Epithelial cell of alveolus of lung (primary cell): ENCODE data around the gene PCDHB8. TPM values are rescaled to one million over a fixed set of nuclear protein-coding genes. Genes with fewer than 3 reads are reported as not detected.

Experiments
- total RNA-seq: library from RNA; depleted of rRNA; stranded (reverse); fragments of >200 nt; gene quantifications from 2 replicates; pipeline ENCODE4 v1.2.1, GENCODE V29; 2015

PCDHB8 gene
- not detected in 2 replicates for total RNA-seq

DNA sequence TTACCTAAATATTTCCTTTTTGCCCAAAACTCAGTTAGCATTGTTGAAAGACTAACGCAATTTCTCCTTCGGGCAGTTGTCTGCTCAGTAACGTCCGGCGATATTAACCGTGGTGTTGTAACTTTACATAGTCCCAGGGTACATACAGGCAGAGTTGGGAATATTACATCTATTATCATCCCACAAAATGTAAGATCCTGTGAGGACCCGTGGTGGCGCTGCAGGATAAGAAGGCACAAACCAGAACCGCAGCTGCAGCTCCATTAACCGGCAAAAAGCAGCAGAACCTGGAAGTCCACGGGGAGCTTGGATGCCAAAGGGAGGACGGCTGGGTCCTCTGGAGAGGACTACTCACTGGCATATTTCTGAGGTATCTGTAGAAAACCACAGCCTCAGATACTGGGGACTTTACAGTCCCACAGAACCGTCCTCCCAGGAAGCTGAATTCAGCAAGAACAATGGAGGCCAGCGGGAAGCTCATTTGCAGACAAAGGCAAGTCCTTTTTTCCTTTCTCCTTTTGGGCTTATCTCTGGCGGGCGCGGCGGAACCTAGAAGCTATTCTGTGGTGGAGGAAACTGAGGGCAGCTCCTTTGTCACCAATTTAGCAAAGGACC is at the start of gene PCDHB8:
Gene PCDHB8 (plus strand): TSS at position 214 of the 615 bp plus-strand sequence. CDS start 245 bp downstream, at position 459.

DNA sequence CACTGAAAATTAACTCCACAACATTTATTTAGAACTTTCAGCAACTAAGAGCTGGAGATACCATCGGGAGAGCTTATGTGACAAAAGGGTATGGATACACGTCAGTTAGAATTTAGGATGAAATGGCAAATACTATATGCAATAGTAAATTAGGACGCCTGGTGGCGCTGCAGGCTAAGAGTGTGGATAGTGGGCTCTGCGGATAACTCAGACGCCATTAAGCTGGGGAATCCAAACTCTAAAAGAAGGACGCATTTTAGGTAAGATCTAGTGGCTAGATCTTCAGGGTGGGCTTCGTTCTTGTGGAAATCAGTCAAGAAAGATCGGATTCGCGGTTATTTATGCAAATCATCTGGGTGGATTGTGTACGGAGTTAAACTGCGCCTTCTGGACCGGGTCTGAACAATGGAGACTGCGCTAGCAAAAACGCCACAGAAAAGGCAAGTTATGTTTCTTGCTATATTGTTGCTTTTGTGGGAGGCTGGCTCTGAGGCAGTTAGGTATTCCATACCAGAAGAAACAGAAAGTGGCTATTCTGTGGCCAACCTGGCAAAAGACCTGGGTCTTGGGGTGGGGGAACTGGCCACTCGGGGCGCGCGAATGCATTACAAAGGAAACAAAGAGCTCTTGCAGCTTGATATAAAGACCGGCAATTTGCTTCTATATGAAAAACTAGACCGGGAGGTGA is 42.4 kb upstream of the PCDHB8 start, which contains the start of gene PCDHB5:
Gene PCDHB5 (plus strand): TSS at position 177 of the 688 bp plus-strand sequence. CDS start 229 bp downstream, at position 406.

DNA sequence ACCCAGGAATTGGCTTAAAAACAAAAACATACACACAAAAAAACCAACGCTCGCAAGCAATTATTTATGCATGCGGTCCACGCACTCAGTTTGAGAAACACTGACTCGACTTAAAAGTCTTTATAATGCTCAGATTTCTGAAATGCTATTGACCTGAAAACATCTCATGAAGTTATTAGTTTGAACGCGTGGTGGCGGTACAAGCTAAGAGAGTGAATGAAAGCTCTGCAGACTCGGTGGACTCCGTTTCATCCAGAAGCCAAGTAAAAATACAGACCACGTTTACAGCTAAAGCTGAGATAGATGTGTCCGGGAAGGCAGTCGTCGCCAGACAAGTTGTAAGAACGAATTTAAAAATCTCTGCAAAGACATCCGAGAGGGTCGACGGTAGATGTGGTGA is 27.8 kb upstream of the PCDHB8 start, which contains the start of gene PCDHB6:
Gene PCDHB6 (plus strand): TSS at position 246 of the 400 bp plus-strand sequence. CDS start 201 bp downstream, outside the sequence.

DNA sequence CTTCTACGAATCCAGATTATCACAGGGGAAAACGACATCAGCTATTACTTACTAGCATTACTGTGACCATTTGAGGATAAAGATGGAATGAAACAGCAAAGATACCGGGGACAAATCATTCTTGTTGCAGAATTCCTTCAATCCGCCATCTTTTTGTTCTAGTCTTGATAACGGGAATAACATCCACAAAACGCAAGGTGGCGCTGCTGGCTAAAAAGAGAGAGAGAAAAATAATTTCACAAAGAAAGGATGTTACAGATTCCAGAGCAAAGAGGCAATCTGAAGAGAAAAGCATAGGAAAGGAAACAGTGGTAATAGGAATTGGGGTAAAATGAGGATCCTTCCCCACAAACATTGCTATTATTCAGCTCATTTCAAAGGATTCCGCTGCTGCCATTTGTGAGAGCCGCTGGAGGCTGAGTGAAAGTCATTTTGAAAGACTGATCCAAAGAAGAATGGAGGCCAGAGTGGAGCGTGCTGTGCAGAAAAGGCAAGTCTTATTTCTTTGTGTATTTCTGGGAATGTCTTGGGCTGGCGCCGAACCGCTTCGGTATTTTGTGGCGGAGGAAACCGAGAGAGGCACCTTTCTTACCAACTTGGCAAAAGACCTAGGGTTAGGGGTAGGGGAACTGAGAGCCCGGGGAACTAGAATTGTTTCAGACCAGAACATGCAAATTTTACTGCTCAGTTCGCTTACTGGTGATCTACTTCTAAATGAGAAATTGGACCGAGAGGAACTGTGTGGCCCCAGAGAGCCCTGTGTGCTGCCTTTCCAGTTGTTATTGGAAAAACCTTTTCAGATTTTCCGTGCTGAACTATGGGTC is 5.0 kb upstream of the PCDHB8 start, which contains the start of gene PCDHB7:
Gene PCDHB7 (plus strand): TSS at position 264 of the 824 bp plus-strand sequence. CDS start 192 bp downstream, at position 456.

DNA sequence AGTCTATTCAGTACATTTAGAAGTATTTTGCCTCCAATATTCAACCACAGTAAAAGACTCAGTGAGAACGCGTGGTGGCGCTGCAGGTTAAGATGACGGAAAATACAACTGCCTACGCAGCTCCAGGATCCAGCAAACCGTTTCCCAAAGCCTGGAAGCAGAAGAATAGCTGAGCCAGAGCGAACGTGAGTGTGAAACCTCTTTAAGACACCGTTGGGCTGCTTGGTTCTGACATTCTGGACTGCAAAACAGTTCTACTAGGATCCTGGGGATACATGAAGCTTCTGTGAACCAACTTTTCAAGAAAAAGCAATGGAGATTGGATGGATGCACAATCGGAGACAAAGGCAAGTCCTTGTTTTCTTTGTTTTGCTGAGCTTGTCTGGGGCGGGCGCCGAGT is 4.7 kb downstream of the PCDHB8 start, which contains the start of gene PCDHB16:
Gene PCDHB16 (plus strand): TSS at position 140 of the 400 bp plus-strand sequence. CDS start 173 bp downstream, at position 313.

DNA sequence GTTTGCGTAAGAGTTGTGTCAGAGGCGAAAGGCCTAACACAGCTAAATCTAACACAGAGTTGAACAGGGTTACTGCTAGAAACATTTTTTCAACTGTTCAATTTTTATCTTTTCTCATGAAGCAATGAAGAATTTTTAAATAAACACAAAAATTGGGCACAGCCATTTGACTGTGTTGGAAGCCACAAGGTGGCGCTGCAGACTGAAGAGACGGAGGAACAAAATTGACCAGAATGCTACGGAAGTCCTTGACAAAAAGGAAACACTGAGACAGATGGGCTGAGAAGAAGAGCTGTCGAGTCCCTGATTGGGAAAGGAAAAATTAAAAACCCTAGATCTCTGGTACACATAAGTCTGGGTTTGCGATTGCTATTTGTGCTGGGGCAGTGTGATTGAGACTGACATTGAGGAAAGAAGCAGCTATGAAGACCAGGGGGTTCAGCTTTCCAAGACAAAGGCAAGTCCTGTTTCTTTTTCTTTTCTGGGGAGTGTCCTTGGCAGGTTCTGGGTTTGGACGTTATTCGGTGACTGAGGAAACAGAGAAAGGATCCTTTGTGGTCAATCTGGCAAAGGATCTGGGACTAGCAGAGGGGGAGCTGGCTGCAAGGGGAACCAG is 9.4 kb downstream of the PCDHB8 start, which contains the start of gene PCDHB9:
Gene PCDHB9 (plus strand): TSS at position 265 of the 616 bp plus-strand sequence. CDS start 158 bp downstream, at position 423.

DNA sequence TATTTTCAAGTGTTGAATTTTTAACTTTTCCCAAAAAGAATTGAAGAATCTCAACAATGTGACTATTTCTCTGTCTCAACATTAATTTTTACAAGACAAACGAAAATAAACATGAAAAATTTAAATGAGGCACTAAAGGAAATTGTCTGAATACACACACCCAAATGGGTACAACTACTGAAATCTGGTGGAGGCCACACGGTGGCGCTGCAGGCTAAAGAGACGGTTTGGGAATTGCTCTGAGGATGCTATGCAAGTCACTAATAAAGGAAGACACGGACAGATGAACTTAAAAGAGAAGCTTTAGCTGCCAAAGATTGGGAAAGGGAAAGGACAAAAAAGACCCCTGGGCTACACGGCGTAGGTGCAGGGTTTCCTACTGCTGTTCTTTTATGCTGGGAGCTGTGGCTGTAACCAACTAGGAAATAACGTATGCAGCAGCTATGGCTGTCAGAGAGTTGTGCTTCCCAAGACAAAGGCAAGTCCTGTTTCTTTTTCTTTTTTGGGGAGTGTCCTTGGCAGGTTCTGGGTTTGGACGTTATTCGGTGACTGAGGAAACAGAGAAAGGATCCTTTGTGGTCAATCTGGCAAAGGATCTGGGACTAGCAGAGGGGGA is 14.6 kb downstream of the PCDHB8 start, which contains the start of gene PCDHB10:
Gene PCDHB10 (plus strand): TSS at position 244 of the 616 bp plus-strand sequence. CDS start 200 bp downstream, at position 444.

DNA sequence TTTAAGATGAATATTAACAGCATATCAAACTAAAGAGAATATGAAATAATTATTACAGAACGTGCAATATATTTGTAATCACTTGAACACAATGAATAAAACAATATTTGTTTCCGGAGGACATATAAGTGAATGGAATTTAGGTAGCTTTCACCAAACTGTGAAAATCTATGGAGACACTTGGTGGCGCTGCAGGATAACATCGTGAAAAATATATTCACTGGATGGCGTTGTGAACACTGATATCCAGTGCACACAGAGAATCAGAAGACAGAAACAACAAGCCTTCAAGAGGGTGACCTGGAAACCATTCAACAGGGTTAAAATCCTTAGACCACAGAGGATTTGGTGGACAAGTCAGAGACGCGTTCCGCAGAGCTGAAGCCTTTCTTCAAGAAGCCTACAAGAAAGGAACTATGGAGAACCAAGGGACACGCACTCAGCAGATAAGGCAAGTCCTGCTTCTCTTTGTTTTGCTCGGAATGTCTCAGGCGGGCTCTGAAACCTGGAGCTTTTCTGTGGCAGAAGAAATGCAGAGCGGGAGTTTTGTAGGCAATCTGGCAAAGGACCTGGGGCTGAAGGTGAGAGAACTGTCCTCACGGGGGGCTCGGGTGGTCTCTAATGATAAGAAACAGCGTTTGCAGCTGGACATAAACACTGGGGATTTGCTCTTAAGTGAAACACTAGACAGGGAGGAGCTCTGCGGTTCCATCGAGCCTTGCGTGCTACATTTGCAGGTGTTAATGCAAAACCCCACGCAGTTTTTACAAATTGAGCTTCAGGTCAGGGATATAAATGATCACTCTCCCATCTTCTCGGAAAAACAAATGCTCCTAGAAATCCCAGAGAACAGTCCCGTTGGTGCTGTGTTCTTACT is 22.0 kb downstream of the PCDHB8 start, which contains the start of gene PCDHB11:
Gene PCDHB11 (plus strand): TSS at position 269 of the 877 bp plus-strand sequence. CDS start 148 bp downstream, at position 417.

DNA sequence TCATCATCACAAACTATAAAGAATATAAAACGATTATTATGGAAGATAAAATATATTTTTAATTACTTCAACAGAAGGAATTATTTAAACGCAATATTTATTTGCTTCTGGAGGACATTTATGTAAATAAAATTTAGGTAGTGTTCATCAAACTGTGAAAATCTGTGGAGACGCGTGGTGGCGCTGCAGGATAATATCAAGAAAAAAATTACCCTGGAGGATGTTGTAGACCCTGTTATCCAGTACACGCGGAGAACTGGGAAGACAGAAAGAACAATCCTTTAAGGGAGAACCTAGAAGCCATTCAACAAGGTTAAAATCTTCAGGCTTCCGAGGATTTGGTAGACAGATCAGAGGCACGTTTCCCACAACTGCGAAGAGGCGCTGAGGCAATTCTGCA is 30.9 kb downstream of the PCDHB8 start, which contains the start of gene PCDHB12:
Gene PCDHB12 (plus strand): TSS at position 242 of the 400 bp plus-strand sequence. CDS start 189 bp downstream, outside the sequence.

DNA sequence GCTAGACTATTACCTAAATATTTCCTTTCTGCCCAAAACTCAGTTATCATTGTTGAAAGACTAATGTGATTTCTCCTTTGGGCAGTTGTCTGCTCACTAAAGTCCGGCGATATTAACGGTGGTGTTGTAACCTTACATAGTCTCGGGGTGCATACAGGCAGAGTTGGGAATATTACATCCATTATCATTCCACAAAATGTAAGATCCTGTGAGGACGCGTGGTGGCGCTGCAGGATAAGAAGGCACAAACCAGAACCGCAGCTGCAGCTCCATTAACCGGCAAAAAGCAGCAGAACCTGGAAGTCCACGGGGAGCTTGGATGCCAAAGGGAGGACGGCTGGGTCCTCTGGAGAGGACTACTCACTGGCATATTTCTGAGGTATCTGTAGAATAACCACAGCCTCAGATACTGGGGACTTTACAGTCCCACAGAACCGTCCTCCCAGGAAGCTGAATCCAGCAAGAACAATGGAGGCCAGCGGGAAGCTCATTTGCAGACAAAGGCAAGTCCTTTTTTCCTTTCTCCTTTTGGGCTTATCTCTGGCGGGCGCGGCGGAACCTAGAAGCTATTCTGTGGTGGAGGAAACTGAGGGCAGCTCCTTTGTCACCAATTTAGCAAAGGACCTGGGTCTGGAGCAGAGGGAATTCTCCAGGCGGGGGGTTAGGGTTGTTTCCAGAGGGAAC is 36.2 kb downstream of the PCDHB8 start, which contains the start of gene PCDHB13:
Gene PCDHB13 (plus strand): TSS at position 264 of the 684 bp plus-strand sequence. CDS start 205 bp downstream, at position 469.

DNA sequence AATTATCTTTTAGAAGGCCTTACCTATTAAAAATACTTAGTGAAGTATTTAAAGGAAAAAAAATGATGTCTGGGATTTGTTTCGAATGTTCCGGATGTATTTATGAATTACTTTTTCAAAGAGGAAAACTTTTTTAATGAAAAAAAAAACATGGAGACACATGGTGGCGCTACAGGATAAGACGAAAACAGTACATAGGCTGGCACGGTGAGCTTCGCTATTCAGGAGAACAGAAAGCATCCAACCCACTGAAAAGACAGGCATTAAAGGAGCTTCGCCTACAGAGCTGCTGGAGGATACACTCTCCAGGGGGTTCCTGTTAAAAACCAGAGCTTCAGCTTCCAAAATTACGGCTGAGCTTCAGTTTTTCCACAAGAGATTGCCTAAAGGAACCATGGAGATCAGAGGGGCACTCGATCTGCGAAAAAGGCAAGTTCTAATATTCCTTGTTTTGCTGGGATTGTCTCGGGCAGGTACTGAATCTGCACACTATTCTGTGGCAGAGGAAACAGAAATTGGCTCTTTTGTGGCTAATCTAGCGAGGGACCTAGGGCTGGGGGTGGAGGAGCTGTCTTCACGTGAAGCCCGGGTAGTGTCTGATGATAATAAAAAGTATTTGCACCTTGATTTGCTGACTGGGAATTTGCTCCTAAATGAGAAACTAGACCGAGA is 45.7 kb downstream of the PCDHB8 start, which contains the start of gene PCDHB14:
Gene PCDHB14 (plus strand): TSS at position 232 of the 672 bp plus-strand sequence. CDS start 163 bp downstream, at position 395.

Other genes with a start within 250 kb of the PCDHB8 start
- gene PCDHAC2, start 211.3 kb upstream of the PCDHB8 start, total RNA-seq = 0.39 TPM in 1 of 2 replicates, not detected in the other
- not detected in 2 replicates for gene PCDHB1, start 126.4 kb upstream of the PCDHB8 start, total RNA-seq
- under 0.01 and 1.2 TPM in 2 replicates for gene PCDHB2, start 83.2 kb upstream of the PCDHB8 start, total RNA-seq
- 0.13 and 0.16 TPM in 2 replicates for gene PCDHB3, start 77.3 kb upstream of the PCDHB8 start, total RNA-seq
- gene PCDHB4, start 56.0 kb upstream of the PCDHB8 start, total RNA-seq = under 0.01 TPM in 1 of 2 replicates, not detected in the other
- gene PCDHB5, start 42.6 kb upstream of the PCDHB8 start, total RNA-seq = 0.39 and 1.3 TPM in 2 replicates
- gene PCDHB6, start 27.7 kb upstream of the PCDHB8 start, total RNA-seq = 0.64 TPM in 1 of 2 replicates, not detected in the other
- gene PCDHB7, start 5.1 kb upstream of the PCDHB8 start, total RNA-seq = under 0.01 and 1.9 TPM in 2 replicates
- gene PCDHB16, start 4.6 kb downstream of the PCDHB8 start, total RNA-seq = 0.08 and 0.13 TPM in 2 replicates
- gene PCDHB9, start 9.4 kb downstream of the PCDHB8 start, total RNA-seq = 0.08 TPM in 1 of 2 replicates, not detected in the other
- 0.13 and 0.24 TPM in 2 replicates for gene PCDHB10, start 14.6 kb downstream of the PCDHB8 start, total RNA-seq
- gene PCDHB11, start 21.8 kb downstream of the PCDHB8 start, total RNA-seq = 0.13 and 1.7 TPM in 2 replicates
- 0.08 TPM in 1 of 2 replicates, not detected in the other for gene PCDHB12, start 30.9 kb downstream of the PCDHB8 start, total RNA-seq
- gene PCDHB13, start 36.1 kb downstream of the PCDHB8 start, total RNA-seq = 0.26 and 1.0 TPM in 2 replicates
- gene PCDHB14, start 45.6 kb downstream of the PCDHB8 start, total RNA-seq = 1.4 TPM in 1 of 2 replicates, not detected in the other
- under 0.01 and 0.48 TPM in 2 replicates for gene PCDHB15, start 67.6 kb downstream of the PCDHB8 start, total RNA-seq
- gene SLC25A2, start 126.3 kb downstream of the PCDHB8 start, total RNA-seq = not detected in 2 replicates
- gene TAF7, start 143.0 kb downstream of the PCDHB8 start, total RNA-seq = 45.3 and 69.6 TPM in 2 replicates
- gene PCDHGA1, start 152.7 kb downstream of the PCDHB8 start, total RNA-seq = 0.13 and 0.64 TPM in 2 replicates
- gene PCDHGA2, start 161.0 kb downstream of the PCDHB8 start, total RNA-seq = 0.39 and 3.8 TPM in 2 replicates
- gene PCDHGA3, start 166.0 kb downstream of the PCDHB8 start, total RNA-seq = 0.65 and 0.72 TPM in 2 replicates
- gene PCDHGB1, start 172.3 kb downstream of the PCDHB8 start, total RNA-seq = 0.39 and 2.2 TPM in 2 replicates
- 0.78 and 6.0 TPM in 2 replicates for gene PCDHGA4, start 177.2 kb downstream of the PCDHB8 start, total RNA-seq
- 0.39 and 3.0 TPM in 2 replicates for gene PCDHGB2, start 182.2 kb downstream of the PCDHB8 start, total RNA-seq
- gene PCDHGA5, start 186.4 kb downstream of the PCDHB8 start, total RNA-seq = 0.13 and 1.3 TPM in 2 replicates
- gene PCDHGB3, start 192.5 kb downstream of the PCDHB8 start, total RNA-seq = 0.39 and 6.1 TPM in 2 replicates
- gene PCDHGA6, start 196.1 kb downstream of the PCDHB8 start, total RNA-seq = 1.0 and 3.0 TPM in 2 replicates
- 0.65 and 4.0 TPM in 2 replicates for gene PCDHGA7, start 205.0 kb downstream of the PCDHB8 start, total RNA-seq
- gene PCDHGB4, start 209.9 kb downstream of the PCDHB8 start, total RNA-seq = 3.7 and 9.3 TPM in 2 replicates
- gene PCDHGA8, start 214.8 kb downstream of the PCDHB8 start, total RNA-seq = 0.65 and 1.2 TPM in 2 replicates
- 7.6 and 13.0 TPM in 2 replicates for gene PCDHGB5, start 220.2 kb downstream of the PCDHB8 start, total RNA-seq
- 1.4 and 7.8 TPM in 2 replicates for gene PCDHGA9, start 225.0 kb downstream of the PCDHB8 start, total RNA-seq
- gene PCDHGB6, start 230.2 kb downstream of the PCDHB8 start, total RNA-seq = 1.2 and 5.7 TPM in 2 replicates
- 3.4 and 11.8 TPM in 2 replicates for gene PCDHGA10, start 235.2 kb downstream of the PCDHB8 start, total RNA-seq
- gene PCDHGB7, start 239.9 kb downstream of the PCDHB8 start, total RNA-seq = 7.2 and 23.6 TPM in 2 replicates
- 5.9 and 13.7 TPM in 2 replicates for gene PCDHGA11, start 243.3 kb downstream of the PCDHB8 start, total RNA-seq